ENCODE measurements around the gene AVL9. TPM values are rescaled to one million over a fixed set of nuclear protein-coding genes. Genes with fewer than 3 reads are reported as not detected.
"Not testable (repeated sequence)": the region's sequence is repeated elsewhere in the genome, so short reads cannot be mapped to it uniquely, and the experiment has no call there.

Gene AVL9
- total and polyA plus RNA-seq, 9 of the 15 experiments (the other 6 are each of a cell fraction or from before 2014, with no cell fraction given): 6.4 to 66.2 (median 30.1) TPM

GRCh38 chr7:32618987-32619386, 123.7 kb downstream of the AVL9 start:
- H3K4me2 ChIP-seq (ENCODE audit: insufficient read depth, low read length): no peak overlapping the region
- no peak overlapping the region for H2AFZ ChIP-seq (ENCODE audit: low read depth, low read length)
- POLR2A ChIA-PET: interaction anchor here (1.5 kb wide), 1 partner anchor 51 kb away, joined by 5 read pairs; no protein-coding TSS in a partner anchor
- H3K4me1 ChIP-seq (replicated peaks in 1 of 2; ENCODE audit: control insufficient read depth in 2 of 2, insufficient read depth in 2 of 2, low read length in 2 of 2): peaks cover 0 to 15% of the 10 kb centered on the region in 2 experiments; a peak in 3 of 5 replicates
- peak; percentile 68 for ATAC-seq
- no peaks in the 10 kb centered on the region for H3K9me3 ChIP-seq (replicated peaks; ENCODE audit: control insufficient read depth, insufficient read depth, low read depth, low read length)
- BruUV-seq (replicated peaks): no TSS peak
- peak; percentile 37 for FAIRE-seq
- H3K9ac ChIP-seq (ENCODE audit: insufficient read depth in 1 of 2, low read depth in 2 of 2, low read length in 2 of 2): peak overlapping the region in 1 of 2 experiments; percentile 50; a peak in 2 of 4 replicates
- in situ Hi-C loops (cut with MboI) (no loop called here), intact Hi-C loops (cut with micrococcal nuclease) (no loop called here)
- no peaks in the 10 kb centered on the region for H3K9me1 ChIP-seq (ENCODE audit: control insufficient read depth, insufficient read depth, low read length)
- CTCF ChIA-PET (ENCODE audit: low intra/inter-chr PET ratio): no interaction called here
- TF ChIP-seq PTTG1 (tag; IDR thresholded peaks at IDR 0.05; ENCODE audit: low read depth): no peak
- TF ChIP-seq COPS2 (conservative IDR thresholded peaks at IDR 0.05): no peak
- TF ChIP-seq ZBTB1 (CRISPR knock-in tag; IDR thresholded peaks at IDR 0.05; ENCODE audit: borderline replicate concordance, low read depth): no peak
- no peak for TF ChIP-seq E2F5 (CRISPR knock-in tag; IDR thresholded peaks at IDR 0.05)
- no peak for TF ChIP-seq CTCFL (IDR thresholded peaks at IDR 0.05; ENCODE audit: borderline replicate concordance, insufficient read depth, low read depth, low read length, poor library complexity, severe bottlenecking)
- no peak for TF ChIP-seq NELFE (IDR thresholded peaks at IDR 0.05; ENCODE audit: insufficient read depth, insufficient read length)
- peak overlapping the region; percentile 61; the same call in 2 of the 3 replicates for H3K27ac ChIP-seq (ENCODE audit: extremely low read depth, low read depth, low read length)
- 44% methylated on average over 4 of the region's 4 CpGs for WGBS (ENCODE audit: insufficient coverage, low coverage, missing lambda C conversion rate)
- no peak for DNase-seq (ENCODE audit: extremely low read depth in 1 of 4, low spot score in 3 of 4)
- no peaks in the 10 kb centered on the region for H3K79me2 ChIP-seq (ENCODE audit: control insufficient read depth, insufficient read depth, low read length)
- no peak overlapping the region for H3K4me3 ChIP-seq
- no peaks in the 10 kb centered on the region for H3K27me3 ChIP-seq (ENCODE audit: control insufficient read depth in 2 of 2, insufficient read depth in 2 of 2, low read length in 2 of 2)
- no peaks in the 10 kb centered on the region for H4K20me1 ChIP-seq (replicated peaks; ENCODE audit: control insufficient read depth, insufficient read depth, low read length)
- no peaks in the 10 kb centered on the region for H3K36me3 ChIP-seq (ENCODE audit: control insufficient read depth, insufficient read depth, low read length)

- FAIRE-seq; H3K36me3 ChIP-seq (ENCODE audit: control insufficient read depth, insufficient read depth, low read length); CTCF ChIA-PET (ENCODE audit: low intra/inter-chr PET ratio); H3K27me3 ChIP-seq (ENCODE audit: control insufficient read depth in 2 of 2, insufficient read depth in 2 of 2, low read length in 2 of 2); DNase-seq (ENCODE audit: extremely low read depth in 1 of 4, low spot score in 3 of 4); H3K79me2 ChIP-seq (ENCODE audit: control insufficient read depth, insufficient read depth, low read length); H3K9me3 ChIP-seq (replicated peaks; ENCODE audit: control insufficient read depth, insufficient read depth, low read depth, low read length); BruUV-seq (replicated peaks); intact Hi-C loops (cut with micrococcal nuclease); H3K27ac ChIP-seq (ENCODE audit: extremely low read depth, low read depth, low read length); H3K4me3 ChIP-seq; in situ Hi-C loops (cut with MboI); H3K4me2 ChIP-seq (ENCODE audit: insufficient read depth, low read length); H3K9me1 ChIP-seq (ENCODE audit: control insufficient read depth, insufficient read depth, low read length); H3K9ac ChIP-seq (ENCODE audit: insufficient read depth in 1 of 2, low read depth in 2 of 2, low read length in 2 of 2); H2AFZ ChIP-seq (ENCODE audit: low read depth, low read length); H4K20me1 ChIP-seq (replicated peaks; ENCODE audit: control insufficient read depth, insufficient read depth, low read length): not testable (repeated sequence)
- POLR2A ChIA-PET: interaction anchor here (1.5 kb wide), 1 partner anchor 50 kb away, joined by 5 read pairs; no protein-coding TSS in a partner anchor
- peaks cover 0 to 15% of the 10 kb centered on the region in 2 experiments; a peak in 3 of 5 replicates for H3K4me1 ChIP-seq (replicated peaks in 1 of 2; ENCODE audit: control insufficient read depth in 2 of 2, insufficient read depth in 2 of 2, low read length in 2 of 2)
- peak; percentile 7; the same call in 1 of the 3 replicates for ATAC-seq
- 62% methylated on average over 1 of the region's 1 CpG for WGBS (ENCODE audit: insufficient coverage, low coverage, missing lambda C conversion rate)
Observed at GRCh38 chr7:32619416-32619815, 124.1 kb downstream of the AVL9 start.

All from K562 (cell line).